Measurements from ENCODE around the gene KAT6B.

KAT6B gene

GRCh38 chr10:74988832-74989561 lies 162.6 kb downstream of the KAT6B start:
- Mint-ChIP-seq H3K27ac (no peak overlapping the region), H3K36me3 (ENCODE audit: low read depth) (peaks cover 65% of the 10 kb centered on the region), H3K4me3 (no peak overlapping the region), H3K27me3 (no peaks in the 10 kb centered on the region), H3K9me3 (no peaks in the 10 kb centered on the region), H3K4me1 (ENCODE audit: low read depth) (peaks cover 17% of the 10 kb centered on the region)
- no peak for DNase-seq

GRCh38 chr10:74991435-74991834 lies 165.0 kb downstream of the KAT6B start:
- Mint-ChIP-seq H3K27me3 (no peaks in the 10 kb centered on the region), H3K36me3 (ENCODE audit: low read depth) (peaks cover 66% of the 10 kb centered on the region), H3K27ac (no peak overlapping the region), H3K9me3 (no peaks in the 10 kb centered on the region), H3K4me1 (ENCODE audit: low read depth) (peaks cover 26% of the 10 kb centered on the region), H3K4me3 (no peak overlapping the region)
- DNase-seq: no peak

- Mint-ChIP-seq H3K36me3 (ENCODE audit: low read depth) (peaks cover 61% of the 10 kb centered on the region), H3K4me3 (no peak overlapping the region), H3K9me3 (no peaks in the 10 kb centered on the region), H3K27ac (no peak overlapping the region), H3K4me1 (ENCODE audit: low read depth) (peaks cover 26% of the 10 kb centered on the region), H3K27me3 (no peaks in the 10 kb centered on the region)
- DNase-seq: no peak
These were observed 165.7 kb downstream of the KAT6B start for GRCh38 chr10:74992068-74992467.

- DNase-seq: no peak
- H3K4me3 Mint-ChIP-seq: no peak overlapping the region
- H3K9me3 Mint-ChIP-seq: no peaks in the 10 kb centered on the region
- peaks cover 57% of the 10 kb centered on the region for H3K36me3 Mint-ChIP-seq (ENCODE audit: low read depth)
- peaks cover 15% of the 10 kb centered on the region for H3K4me1 Mint-ChIP-seq (ENCODE audit: low read depth)
- no peak overlapping the region for H3K27ac Mint-ChIP-seq
- no peaks in the 10 kb centered on the region for H3K27me3 Mint-ChIP-seq
These were observed 167.2 kb downstream of the KAT6B start for GRCh38 chr10:74993649-74994048.

- H3K27ac Mint-ChIP-seq: no peak overlapping the region
These were observed 168.5 kb downstream of the KAT6B start for GRCh38 chr10:74994854-74995253.

GRCh38 chr10:74995806-74996205 lies 169.4 kb downstream of the KAT6B start:
- Mint-ChIP-seq H3K4me3 (no peak overlapping the region), H3K36me3 (ENCODE audit: low read depth) (peaks cover 47% of the 10 kb centered on the region), H3K27me3 (no peaks in the 10 kb centered on the region), H3K4me1 (ENCODE audit: low read depth) (peaks cover 22% of the 10 kb centered on the region), H3K27ac (no peak overlapping the region), H3K9me3 (no peaks in the 10 kb centered on the region)
- DNase-seq: no peak

More at GRCh38 chr10:74994854-74995253, 168.5 kb downstream of the KAT6B start:
- H3K9me3 Mint-ChIP-seq: no peaks in the 10 kb centered on the region
- no peak overlapping the region for H3K4me3 Mint-ChIP-seq
- no peak for DNase-seq
- H3K4me1 Mint-ChIP-seq (ENCODE audit: low read depth): peaks cover 16% of the 10 kb centered on the region
- peaks cover 53% of the 10 kb centered on the region for H3K36me3 Mint-ChIP-seq (ENCODE audit: low read depth)
- H3K27me3 Mint-ChIP-seq: no peaks in the 10 kb centered on the region

GRCh38 chr10:74997163-74997562 lies 170.8 kb downstream of the KAT6B start:
- H3K4me1 Mint-ChIP-seq (ENCODE audit: low read depth): peaks cover 28% of the 10 kb centered on the region
- DNase-seq: no peak
- H3K36me3 Mint-ChIP-seq (ENCODE audit: low read depth): peaks cover 43% of the 10 kb centered on the region
- H3K27me3 Mint-ChIP-seq: no peaks in the 10 kb centered on the region
- no peak overlapping the region for H3K27ac Mint-ChIP-seq
- no peak overlapping the region for H3K4me3 Mint-ChIP-seq
- no peaks in the 10 kb centered on the region for H3K9me3 Mint-ChIP-seq

GRCh38 chr10:75000748-75001321 lies 174.4 kb downstream of the KAT6B start:
- H3K4me1 Mint-ChIP-seq (ENCODE audit: low read depth): peaks cover 24% of the 10 kb centered on the region
- no peaks in the 10 kb centered on the region for H3K9me3 Mint-ChIP-seq
- no peak for DNase-seq
- H3K4me3 Mint-ChIP-seq: no peak overlapping the region
- peak overlapping the region; percentile 53 for H3K27ac Mint-ChIP-seq
- H3K36me3 Mint-ChIP-seq (ENCODE audit: low read depth): peaks cover 28% of the 10 kb centered on the region
- no peaks in the 10 kb centered on the region for H3K27me3 Mint-ChIP-seq

- Mint-ChIP-seq H3K9me3 (no peaks in the 10 kb centered on the region), H3K4me1 (ENCODE audit: low read depth) (peaks cover 24% of the 10 kb centered on the region)
- no peak for DNase-seq
These were observed 175.4 kb downstream of the KAT6B start for GRCh38 chr10:75001715-75002350.

GRCh38 chr10:75002351-75002725 lies 175.9 kb downstream of the KAT6B start:
- Mint-ChIP-seq H3K9me3 (no peaks in the 10 kb centered on the region), H3K27me3 (no peaks in the 10 kb centered on the region), H3K36me3 (ENCODE audit: low read depth) (peaks cover 25% of the 10 kb centered on the region), H3K27ac (no peak overlapping the region), H3K4me3 (no peak overlapping the region), H3K4me1 (ENCODE audit: low read depth) (peaks cover 28% of the 10 kb centered on the region)
- no peak for DNase-seq

More at GRCh38 chr10:75001715-75002350, 175.4 kb downstream of the KAT6B start:
- Mint-ChIP-seq H3K27ac (no peak overlapping the region), H3K4me3 (no peak overlapping the region), H3K36me3 (ENCODE audit: low read depth) (peaks cover 25% of the 10 kb centered on the region), H3K27me3 (no peaks in the 10 kb centered on the region)

GRCh38 chr10:75002967-75003594 lies 176.7 kb downstream of the KAT6B start:
- Mint-ChIP-seq H3K9me3 (no peaks in the 10 kb centered on the region), H3K4me1 (ENCODE audit: low read depth) (peaks cover 35% of the 10 kb centered on the region), H3K27me3 (no peaks in the 10 kb centered on the region), H3K27ac (no peak overlapping the region), H3K4me3 (no peak overlapping the region), H3K36me3 (ENCODE audit: low read depth) (peaks cover 24% of the 10 kb centered on the region)
- no peak for DNase-seq

- H3K9me3 Mint-ChIP-seq: no peaks in the 10 kb centered on the region
- H3K36me3 Mint-ChIP-seq (ENCODE audit: low read depth): peaks cover 20% of the 10 kb centered on the region
- DNase-seq: no peak
- no peaks in the 10 kb centered on the region for H3K27me3 Mint-ChIP-seq
- no peak overlapping the region for H3K4me3 Mint-ChIP-seq
- H3K27ac Mint-ChIP-seq: no peak overlapping the region
- H3K4me1 Mint-ChIP-seq (ENCODE audit: low read depth): peaks cover 42% of the 10 kb centered on the region
These were observed 177.5 kb downstream of the KAT6B start for GRCh38 chr10:75003891-75004290.

- Mint-ChIP-seq H3K4me3 (peak overlapping the region; percentile 32), H3K36me3 (ENCODE audit: low read depth) (peaks cover 20% of the 10 kb centered on the region), H3K9me3 (no peaks in the 10 kb centered on the region), H3K27ac (peak overlapping the region; percentile 76), H3K27me3 (no peaks in the 10 kb centered on the region), H3K4me1 (ENCODE audit: low read depth) (peaks cover 46% of the 10 kb centered on the region)
- DNase-seq: no peak
These were observed 181.2 kb downstream of the KAT6B start for GRCh38 chr10:75007646-75008045.

- H3K4me1 Mint-ChIP-seq (ENCODE audit: low read depth): peaks cover 59% of the 10 kb centered on the region
- H3K4me3 Mint-ChIP-seq: no peak overlapping the region
- H3K27ac Mint-ChIP-seq: no peak overlapping the region
- H3K36me3 Mint-ChIP-seq (ENCODE audit: low read depth): peaks cover 23% of the 10 kb centered on the region
- no peak for DNase-seq
- H3K9me3 Mint-ChIP-seq: no peaks in the 10 kb centered on the region
- H3K27me3 Mint-ChIP-seq: no peaks in the 10 kb centered on the region
These were observed 182.6 kb downstream of the KAT6B start for GRCh38 chr10:75008952-75009351.

GRCh38 chr10:75009426-75009825 lies 183.0 kb downstream of the KAT6B start:
- Mint-ChIP-seq H3K4me1 (ENCODE audit: low read depth) (peaks cover 59% of the 10 kb centered on the region), H3K4me3 (no peak overlapping the region), H3K9me3 (no peaks in the 10 kb centered on the region), H3K27ac (no peak overlapping the region), H3K27me3 (no peaks in the 10 kb centered on the region), H3K36me3 (ENCODE audit: low read depth) (peaks cover 21% of the 10 kb centered on the region)
- no peak for DNase-seq
